Measurements from ENCODE around the gene CAMTA1.

The CAMTA1 gene

DNA sequence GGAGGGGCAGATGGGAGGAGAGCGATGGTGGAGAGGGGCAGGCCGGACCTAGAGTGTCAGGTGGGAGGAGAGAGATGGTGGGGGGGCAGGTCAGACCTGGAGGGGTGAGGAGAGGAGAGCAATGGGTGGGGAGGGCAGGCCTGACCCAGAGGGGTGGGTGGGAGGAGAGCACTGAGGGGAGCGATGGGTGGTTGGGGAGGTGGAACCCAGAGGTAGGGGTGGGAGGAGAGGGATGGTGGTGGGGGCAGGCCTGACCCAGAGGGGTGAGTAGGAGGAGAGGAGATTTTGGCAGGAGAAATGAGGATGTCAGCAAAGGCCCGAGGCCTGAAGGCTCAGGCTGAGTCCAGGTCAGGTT is 828.6 kb downstream of the CAMTA1 start:
- DNase-seq: no peak

DNA sequence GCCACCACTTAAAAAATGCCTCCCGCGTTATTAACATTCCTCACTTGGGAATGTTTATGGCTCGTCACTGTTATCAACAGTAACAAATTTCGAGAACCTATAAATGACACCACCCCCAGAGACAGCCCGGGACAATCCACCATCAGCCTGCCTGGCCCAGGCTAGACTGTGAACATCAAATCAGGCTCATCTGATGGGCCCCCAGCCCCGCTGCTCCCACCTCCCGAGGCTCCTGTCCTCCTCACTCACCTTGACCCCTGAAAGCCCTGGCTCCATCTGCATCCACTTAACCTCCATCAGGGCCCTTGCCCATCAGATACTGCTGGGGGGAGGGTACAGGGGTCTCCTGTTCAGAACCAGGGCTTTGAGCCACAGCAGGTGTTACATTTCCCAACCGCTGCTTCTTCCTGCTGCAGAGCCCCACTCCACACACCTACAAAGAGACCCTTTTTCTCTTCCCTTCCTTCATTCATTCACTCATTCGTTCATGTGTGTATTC is 829.4 kb downstream of the CAMTA1 start:
- DNase-seq: no peak

DNA sequence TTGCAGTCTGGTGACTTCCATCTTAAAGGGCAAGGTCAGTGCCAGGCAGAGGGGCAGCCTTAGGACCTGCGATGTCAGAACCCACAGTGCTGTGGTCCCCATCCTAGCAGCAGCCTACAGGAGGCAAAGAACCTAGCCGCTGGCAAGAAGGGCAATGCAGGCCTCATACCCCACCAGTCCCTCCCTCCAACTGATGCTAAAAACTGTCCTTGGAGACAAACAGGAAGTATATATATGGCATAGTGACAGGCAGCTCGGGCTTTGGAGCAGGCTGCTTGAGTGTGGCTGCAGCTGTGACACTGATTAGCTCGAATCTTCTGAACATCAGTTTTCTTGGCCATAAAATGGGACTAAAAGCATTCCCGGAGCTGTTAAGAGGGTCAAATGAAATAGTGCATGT is 829.9 kb downstream of the CAMTA1 start:
- DNase-seq: no peak

- DNase-seq: no peak
These were observed 831.0 kb downstream of the CAMTA1 start for GRCh38 chr1:7616076-7616832.

DNA sequence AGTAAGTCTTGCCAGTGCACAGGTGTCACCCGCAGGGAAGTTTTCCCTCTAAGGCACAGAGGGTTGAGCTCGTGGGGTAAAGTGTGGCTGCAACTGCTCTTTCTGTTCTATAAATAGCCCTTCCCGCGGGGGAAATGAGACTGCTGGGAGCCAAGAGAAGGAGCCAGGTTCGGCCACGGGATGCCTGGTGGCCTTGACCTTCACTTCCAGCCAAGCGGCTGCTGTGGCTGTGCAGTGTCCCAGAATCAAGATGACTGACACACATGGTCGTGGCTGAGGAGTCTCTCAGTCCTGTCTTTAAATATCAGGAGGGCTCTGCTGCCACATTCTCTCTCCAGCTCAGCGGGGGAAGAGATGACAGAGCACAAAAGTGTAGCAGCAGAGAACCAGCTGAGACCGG is 831.7 kb downstream of the CAMTA1 start:
- no peak for DNase-seq

GRCh38 chr1:7617826-7618225 is 832.6 kb downstream of the CAMTA1 start:
- DNase-seq: no peak

DNA sequence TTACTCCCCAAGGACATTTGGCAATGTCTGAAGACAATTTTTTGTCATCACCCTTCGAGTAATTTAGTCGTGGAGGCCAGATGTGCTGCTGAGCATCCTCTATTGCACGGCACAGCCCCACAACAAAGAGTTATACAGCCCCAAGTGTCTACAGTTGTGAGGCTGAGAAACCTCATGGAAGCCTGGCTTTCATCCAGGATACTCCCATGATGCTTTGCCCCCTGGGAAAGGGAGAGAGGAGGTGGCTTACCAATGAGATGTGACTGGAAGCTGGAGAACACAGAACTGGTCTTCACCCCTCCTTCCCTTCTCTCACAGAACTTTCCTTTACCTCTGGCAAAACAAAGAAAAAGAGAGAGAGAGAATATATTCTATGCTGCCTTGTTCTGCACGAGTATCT is 834.9 kb downstream of the CAMTA1 start:
- no peak for DNase-seq

DNA sequence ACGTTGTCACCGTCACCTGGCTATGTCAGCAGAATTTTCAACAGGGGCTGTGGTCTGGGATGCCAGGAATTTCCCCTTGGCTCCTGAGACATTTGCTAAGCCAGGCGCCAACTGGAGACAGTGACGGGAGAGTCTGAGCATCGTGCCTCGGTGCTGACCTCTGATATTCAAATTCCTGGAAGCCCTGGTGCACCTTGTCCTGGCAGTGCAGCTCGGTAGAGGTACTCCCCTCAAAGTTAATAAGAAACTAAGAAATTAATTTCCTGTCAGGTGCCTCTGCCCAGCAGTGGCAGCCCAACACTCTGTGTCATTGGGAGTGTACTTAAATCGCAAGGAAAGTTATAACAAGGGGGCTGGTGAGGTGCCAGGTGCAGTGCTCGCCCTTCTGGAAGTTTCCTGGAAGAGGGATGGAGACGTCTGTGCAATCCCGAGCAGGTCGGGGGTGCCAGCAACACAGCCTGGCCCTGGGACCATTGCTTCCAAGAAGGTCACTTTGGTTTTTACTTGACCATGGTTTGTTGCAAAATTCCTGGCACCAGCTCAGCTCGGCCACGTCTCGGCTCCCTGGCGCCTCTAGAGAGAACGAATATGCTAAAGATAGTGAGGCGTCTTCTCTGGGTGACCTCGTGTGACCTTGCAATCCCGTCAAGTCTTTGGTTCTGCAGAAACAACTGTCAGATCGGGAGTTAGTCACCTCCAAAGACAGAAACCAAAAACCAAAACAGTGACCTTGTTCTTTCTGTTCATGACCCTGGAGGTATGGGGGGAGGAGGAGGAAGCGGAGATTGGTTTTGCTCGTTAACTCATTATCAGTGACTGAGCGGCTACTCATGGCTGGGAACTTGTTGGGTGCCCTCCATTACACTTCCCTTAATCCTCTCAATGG is 836.3 kb downstream of the CAMTA1 start:
- DNase-seq: no peak

- DNase-seq: no peak
These were observed 838.6 kb downstream of the CAMTA1 start for GRCh38 chr1:7623842-7624241.

GRCh38 chr1:7624791-7625355 is 839.6 kb downstream of the CAMTA1 start:
- DNase-seq: no peak

GRCh38 chr1:7625401-7625800 is 840.1 kb downstream of the CAMTA1 start:
- no peak for DNase-seq

DNA sequence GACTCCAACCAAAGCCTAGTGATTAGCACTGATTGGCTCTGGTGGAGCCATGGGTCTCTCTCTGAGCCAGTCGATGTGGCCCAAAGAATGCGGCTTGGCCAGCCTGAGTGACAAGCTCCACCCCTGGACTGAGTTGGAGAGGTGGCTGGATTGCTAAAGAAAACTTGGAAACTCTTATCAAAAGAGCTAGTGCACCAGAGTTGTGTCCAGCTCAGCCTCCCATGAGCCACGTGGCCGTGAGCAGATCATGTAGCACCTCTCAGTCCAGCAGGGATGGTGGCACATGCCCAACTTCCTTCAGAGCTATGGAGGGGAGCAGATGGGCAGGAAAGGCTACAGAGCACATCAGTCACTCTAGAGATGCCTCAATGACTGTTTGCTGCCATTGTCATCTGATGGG is 843.0 kb downstream of the CAMTA1 start:
- DNase-seq: no peak

- no peak for DNase-seq
These were observed 843.8 kb downstream of the CAMTA1 start for GRCh38 chr1:7629011-7629410.

DNA sequence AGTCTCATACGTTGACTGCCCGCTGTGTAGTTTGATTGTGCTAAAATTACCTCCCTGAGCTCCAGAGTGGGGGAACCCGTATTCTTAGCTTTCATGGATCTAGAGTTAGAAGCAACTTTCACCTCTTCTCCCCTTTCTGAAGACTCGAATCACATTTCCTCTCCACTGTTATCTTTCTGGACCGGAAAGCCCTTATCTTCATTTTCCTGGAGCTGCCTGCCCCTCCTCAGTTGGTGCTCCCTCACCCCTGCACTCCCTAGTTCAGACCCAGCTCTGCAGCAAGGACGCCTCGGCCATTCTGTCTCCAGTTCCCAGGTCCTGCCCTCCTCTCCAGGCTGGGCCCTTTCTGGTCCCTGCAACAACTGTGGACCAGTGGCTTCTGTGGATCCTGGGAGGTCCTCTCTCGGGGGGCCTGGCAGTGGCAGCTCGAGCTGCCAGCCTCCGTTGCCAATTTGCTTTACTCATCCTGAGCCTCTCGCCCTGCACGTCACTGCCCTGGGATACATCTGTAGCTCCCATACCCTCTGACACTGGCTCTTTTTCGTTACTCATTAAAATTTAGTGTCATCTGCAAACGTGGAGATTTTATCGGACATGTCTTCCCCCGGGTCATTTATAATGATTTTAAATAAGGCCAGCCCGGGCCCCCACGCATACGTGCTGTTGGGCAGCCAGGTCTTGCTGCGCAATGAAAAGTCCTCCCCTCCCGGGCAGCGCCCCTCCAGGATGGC is 844.4 kb downstream of the CAMTA1 start:
- DNase-seq: no peak

DNA sequence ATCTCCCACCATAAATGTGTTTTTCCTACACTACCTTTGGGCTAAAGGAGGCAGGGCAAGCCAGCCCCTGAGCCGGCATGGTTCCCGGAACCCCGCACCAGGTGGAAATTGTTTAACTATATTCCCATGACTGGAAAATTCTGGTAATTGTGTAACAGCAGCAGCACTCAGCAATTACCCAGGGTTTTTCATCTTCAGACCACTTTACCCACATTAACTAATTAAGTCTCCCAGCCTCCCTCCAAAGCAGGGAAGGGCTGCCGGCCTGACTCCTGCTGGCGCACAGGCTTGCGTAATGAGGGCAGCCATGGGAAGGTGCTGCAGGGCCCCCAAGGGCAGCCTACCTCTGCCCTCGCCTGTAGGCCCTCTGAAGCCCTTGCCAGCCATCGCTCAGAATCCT is 845.1 kb downstream of the CAMTA1 start:
- DNase-seq: no peak

DNA sequence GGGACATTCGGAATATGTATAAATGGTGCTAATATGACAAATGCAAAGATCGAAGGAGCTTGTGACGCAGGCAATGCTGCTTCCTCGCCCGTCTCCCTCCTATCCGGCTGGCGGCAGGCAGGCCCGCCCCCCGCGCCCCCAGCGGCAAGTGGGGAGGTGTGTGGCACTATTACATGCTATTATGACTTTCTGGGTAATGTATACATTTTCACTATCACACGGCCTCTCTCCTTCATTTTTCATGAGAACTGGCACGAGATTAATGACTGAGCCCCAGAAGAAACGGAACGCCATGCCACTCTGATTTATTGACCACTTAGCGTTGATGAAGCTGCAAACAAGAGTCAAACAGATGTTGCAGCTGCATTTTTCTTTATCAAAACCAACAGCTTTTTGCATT is 846.9 kb downstream of the CAMTA1 start:
- no peak for DNase-seq

- no peak for DNase-seq
These were observed 847.4 kb downstream of the CAMTA1 start for GRCh38 chr1:7632681-7633080.

DNA sequence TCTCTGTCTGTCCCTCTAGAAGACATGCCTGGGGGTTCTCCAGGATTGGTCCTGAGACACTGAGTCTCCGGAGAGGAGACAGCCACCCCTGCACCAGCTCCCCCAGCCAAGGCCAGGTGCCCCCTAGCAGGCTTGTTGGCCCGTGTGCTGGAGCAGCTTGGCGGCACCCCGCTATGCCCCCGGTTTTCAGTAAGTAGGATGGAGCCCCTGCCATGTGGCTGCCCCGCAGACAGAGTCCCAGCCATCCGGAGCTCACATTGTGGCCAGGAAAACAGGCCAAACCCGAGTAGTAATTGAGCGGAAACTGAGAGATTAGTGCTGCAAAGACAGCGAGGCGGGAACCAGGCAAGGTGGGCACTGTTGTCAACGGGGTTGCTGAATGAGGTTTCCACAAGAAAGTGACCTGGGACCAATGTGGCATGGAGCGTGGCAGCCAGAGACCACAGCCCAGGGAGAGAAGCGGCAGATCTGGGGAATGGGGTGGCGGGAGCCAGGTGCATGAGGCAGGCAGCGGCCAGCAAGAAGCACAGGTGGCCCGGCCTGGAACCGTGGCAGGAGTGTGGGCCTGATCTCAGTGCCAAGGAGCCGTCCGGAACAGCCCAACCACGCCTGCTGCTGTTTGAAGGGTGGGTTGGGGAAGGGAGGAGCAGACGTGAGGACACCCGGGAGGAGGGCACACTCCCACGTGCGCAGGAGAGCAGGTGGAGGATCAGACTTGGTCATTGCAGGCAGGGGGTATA is 848.4 kb downstream of the CAMTA1 start:
- DNase-seq: no peak

DNA sequence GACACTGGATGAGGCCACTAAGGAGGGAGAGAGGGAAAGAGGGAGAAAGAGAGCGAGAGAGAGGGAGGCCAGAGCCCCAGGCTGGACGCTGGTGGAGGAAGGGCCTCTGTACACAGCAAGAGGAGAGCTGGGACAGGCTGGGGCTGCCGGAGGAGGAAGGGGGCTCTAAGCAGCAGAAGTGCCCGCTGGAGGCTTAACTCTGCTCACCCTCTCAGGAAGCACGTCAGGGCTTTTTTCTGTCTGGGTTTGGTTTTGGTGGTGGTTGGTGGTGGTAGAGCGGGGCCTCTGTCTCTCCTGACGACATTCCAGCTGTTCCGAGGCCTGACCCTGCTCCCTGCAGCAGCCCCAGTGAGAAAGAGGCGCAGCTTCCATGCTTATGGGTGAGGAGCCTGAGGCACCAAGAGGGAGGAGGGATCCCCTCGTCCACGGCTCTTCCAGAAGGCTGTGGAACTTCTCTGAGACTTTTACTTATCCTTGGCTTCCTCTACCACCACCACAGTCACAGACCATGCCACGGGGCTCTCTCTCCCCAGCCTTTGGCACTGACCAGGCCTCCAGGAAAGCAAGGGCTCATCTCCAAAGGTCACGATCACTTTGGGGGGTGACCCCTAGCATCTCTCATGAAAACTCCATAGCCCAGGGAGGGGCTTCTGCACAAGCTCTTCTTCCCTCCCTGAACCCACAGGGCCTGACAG is 849.4 kb downstream of the CAMTA1 start:
- no peak for DNase-seq

DNA sequence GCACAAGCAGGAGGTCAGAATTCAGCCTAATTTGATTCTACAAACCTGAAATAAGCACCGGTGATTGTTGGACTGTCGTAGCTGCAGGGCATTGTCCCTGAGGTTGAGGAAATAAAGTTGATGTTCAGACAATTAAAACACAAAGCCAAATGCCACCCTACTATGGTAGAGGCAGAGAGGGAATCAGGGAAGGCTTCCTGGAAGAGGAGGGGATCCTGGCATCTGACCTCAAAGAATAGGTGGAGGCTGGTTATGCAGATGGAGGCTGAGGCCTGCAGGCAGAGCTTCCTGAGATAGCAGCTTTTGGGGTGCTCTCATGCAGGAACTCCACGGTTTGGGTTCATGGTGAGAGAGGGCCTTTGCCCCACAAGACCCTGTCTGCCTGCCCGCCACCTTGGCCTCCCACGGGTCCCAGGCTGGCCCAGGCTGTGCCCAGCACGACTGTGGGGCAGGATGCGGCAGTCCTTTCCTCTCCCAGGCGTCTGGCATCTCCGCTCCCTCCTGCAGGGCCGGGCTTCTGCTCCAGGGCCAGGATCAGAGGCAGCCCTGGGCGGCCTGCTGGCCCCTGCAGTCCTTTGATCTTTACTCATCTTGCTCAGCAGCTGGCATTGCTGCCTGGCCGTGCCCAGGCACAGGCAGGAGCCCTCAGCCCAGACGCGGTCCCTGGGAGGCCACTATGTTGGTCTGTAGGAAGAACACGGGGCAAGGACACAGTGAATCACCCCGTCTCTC is 851.7 kb downstream of the CAMTA1 start:
- DNase-seq: no peak

DNA sequence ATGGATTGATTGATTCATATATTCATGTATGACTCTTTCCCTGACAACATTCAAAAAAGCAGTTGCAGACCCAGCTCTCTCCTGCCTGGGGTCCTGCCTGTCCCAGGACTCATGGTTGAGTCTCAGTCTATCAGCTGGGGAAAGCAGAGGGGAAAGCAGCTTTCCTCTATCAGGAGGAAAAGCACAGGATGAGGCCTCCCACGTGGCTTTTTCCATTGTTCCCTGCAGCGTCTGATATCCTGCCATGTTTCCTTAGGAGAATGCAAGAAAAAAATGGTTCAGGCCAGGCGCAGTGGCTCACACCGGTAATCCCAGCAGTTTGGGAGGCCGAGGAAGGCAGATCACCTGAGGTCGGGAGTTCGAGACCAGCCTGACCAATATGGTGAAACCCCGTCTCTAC is 852.8 kb downstream of the CAMTA1 start:
- DNase-seq: no peak
